Stimulated activated CD8-positive, alpha-beta memory T cell treated with anti-CD3 and anti-CD28 coated beads, Interleukin-12 subunit alpha, Interleukin-12 subunit beta, amount 100 ng/mL, for 4 hours (primary cell): ENCODE results near the gene ART3.
"Not testable (repeated sequence)": the region's sequence is repeated elsewhere in the genome, so short reads cannot be mapped to it uniquely, and the experiment has no call there.

Experiments
- DNase-seq: peaks from one replicate; pipeline ENCODE4 v3.0.0-alpha.2; 2020; ENCODE audit warnings: low read depth

Gene ART3, protein sequence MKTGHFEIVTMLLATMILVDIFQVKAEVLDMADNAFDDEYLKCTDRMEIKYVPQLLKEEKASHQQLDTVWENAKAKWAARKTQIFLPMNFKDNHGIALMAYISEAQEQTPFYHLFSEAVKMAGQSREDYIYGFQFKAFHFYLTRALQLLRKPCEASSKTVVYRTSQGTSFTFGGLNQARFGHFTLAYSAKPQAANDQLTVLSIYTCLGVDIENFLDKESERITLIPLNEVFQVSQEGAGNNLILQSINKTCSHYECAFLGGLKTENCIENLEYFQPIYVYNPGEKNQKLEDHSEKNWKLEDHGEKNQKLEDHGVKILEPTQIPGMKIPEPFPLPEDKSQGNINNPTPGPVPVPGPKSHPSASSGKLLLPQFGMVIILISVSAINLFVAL

DNA sequence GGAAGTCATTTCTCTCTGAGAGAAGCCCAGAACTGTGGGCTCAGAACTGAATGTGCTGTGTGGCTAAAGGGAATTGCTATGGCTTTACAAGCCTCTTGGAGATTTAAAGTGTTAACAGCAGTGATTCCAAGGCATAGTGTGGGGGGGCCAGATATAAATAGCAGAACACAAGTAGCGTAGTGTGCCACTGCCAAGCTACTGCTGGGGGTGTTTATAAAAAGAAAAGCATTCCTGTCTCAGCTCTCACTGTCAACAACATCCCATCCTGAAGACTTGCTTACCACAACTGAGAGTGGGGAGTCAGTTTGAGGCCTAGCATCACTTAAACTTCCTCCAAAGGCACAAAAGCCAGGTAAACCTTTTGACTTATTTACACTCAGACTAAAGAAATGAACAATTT lies at the start of gene ART3:
Gene ART3, plus strand, starts transcription at position 242 of the 400 bp plus-strand sequence. CDS start 1,181 bp downstream, outside the sequence.
- no peak for DNase-seq

DNA sequence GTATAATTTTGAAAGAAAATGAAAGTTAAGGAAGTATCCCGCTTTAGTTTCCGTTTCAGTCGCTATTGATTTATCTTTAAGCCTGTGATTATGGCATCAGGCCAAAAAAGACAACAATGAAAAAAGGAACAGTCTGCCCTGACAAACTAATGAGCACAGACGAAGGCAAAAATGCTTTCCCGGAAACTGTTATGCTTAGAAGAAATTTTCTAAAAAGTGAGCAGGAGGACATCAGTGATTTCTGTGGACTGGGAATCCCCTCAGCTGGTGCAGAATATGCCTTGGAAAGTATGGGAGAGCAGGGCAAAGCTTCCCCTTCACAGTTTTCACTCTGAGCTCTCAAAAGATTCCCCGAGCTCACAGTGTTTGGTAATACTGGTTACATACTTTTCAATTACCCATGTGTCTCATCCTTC lies 46.2 kb upstream of the ART3 start:
- no peak for DNase-seq

DNA sequence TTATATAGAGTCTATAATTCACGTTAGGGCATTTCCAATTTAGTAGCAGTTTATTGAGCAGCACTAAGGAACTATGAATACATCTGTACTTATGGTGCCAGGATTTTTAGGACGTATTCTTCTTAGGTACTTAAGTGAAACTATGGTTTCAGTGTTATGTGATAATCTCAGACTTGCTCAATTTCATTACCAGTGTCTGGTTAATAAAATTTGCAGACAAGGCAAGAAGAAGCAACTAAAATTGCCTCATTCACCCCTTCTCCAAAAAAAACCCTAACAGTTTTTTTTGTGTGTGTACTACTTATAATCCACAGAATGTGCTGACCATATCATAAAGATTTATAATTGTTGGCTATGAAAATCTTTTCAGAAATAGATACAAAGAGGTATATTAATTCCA lies 45.2 kb upstream of the ART3 start:
- no peak for DNase-seq

DNA sequence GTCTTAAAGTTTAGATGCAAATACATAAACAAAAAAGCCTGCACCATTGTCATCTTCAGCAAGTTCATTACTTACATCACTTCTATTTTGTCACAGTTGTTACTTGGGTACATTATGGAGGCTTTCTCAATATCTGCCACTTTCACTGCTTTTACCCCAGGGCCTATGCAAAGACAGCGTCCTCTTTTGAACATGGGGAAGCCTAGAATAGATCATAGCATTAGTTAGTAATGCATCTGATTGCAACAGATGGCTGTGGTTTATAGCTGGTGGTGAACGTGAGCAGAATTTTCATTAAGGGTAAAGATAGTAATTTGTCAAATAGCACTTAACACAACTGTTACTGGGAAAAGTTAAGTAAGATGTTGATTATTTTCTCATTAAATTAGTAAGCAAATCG lies 39.4 kb upstream of the ART3 start:
- DNase-seq, result no peak

DNA sequence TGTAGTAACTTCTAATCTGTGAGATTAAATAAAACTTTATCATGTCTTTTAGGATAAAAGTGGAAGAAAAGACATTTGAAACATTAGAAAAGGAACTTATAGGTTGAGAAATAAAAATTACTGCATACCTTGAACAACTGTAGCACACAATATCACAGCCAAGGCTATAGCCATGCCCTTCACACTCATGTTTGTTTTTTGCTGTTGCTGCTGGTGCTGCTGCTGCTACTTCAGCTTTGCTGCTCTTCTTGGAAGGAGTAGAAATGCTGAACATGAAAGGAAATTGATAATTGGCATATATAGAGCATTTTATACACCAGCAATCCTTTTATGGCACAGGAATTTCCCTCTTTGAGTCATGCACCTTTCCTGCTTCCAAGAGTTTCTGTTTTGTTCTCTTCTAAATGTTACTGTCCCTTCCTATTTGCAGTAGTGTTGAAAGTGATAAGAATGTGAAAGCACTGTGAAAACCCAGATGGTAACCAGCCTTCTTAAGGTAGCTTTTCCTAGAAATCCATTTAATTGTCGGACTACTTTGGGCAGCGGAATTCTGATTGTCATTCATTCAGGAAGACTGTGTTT lies 38.6 kb upstream of the ART3 start, which contains the start of gene CXCL11:
Gene CXCL11, minus strand, starts transcription at position 272 of the 582 bp plus-strand sequence. Its CDS starts 83 bp downstream, at position 189.
- DNase-seq, result no peak

DNA sequence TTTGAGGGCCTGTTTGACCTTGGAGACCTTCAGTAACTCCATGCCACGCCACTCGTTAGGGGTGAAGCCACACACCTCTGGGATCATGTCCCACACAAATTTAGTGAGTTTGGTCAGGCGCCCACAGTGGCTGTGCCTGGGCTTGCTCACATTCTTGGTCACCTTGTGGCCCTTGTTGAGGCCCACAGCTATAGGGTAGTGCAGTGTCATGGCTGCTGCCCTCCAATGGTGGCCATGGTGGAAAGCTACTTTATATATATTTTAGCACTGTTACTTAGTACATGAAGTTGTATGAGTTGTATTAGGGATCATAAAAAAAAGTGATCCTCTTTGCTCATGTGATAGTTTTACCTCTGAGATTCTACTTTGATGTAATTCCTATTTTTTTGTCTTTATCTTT lies 37.7 kb upstream of the ART3 start:
- DNase-seq, result no peak

DNA sequence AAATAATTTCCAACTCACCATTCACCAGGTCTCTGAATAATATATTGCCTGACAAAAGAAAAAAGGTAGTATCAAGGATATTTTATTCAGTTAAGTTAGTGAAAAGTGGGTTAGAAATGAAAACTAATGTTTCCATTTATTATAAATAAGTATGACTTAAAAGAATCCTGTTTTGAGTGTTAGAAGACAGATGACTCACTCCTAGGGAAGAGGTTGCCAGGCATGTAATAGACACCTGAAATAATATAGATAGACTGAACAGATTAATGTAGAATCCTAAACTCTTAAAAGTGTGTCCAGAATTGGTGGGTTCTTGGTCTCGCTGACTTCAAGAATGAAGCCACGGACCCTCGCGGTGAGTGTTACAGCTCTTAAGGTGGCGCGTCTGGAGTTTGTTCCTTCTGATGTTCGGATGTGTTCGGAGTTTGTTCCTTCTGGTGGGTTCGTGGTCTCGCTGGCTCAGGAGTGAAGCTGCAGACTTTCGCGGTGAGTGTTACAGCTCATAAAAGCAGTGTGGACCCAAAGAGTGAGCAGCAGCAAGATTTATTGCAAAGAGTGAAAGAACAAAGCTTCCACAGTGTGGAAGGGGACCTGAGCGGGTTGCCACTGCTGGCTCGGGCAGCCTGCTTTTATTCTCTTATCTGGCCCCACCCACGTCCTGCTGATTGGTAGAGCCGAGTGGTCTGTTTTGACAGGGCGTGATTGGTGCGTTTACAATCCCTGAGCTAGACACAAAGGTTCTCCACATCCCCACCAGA lies 32.1 kb upstream of the ART3 start:
- not testable (repeated sequence) for DNase-seq

DNA sequence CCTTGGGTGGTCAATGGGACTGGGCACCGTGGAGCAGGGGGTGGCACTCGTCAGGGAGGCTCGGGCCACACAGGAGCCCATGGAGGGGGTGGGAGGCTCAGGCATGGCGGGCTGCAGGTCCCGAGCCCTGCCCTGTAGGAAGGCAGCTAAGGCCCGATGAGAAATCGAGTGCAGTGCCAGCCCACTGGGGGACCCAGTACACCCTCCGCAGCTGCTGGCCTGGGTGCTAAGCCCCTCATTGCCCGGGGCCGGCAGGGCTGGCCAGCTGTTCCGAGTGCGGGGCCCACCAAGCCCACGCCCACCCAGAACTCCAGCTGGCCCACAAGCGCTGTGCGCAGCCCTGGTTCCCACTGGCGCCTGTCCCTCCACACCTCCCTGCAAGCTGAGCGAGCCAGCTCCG lies 31.2 kb upstream of the ART3 start:
- DNase-seq, result not testable (repeated sequence)

DNA sequence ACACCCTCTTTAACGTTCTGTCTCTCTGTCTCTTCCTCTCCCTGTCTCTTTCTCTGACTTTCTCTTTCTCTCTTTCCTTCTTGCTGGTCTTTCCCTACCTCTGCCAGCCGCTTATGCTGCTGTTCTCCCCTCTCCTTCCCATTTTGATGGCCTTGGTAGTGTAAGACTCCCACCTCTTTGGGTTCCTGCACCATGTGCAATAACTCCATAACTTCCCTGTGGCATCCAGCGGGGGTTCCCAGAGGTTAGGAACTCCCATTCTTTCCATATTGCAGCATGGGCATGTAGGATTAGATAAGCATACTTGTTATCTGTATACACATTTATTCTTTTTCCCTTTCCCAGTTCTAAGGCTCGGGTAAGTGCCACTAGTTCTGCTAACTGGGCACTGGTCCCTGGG lies 29.8 kb upstream of the ART3 start:
- DNase-seq, result not testable (repeated sequence)

DNA sequence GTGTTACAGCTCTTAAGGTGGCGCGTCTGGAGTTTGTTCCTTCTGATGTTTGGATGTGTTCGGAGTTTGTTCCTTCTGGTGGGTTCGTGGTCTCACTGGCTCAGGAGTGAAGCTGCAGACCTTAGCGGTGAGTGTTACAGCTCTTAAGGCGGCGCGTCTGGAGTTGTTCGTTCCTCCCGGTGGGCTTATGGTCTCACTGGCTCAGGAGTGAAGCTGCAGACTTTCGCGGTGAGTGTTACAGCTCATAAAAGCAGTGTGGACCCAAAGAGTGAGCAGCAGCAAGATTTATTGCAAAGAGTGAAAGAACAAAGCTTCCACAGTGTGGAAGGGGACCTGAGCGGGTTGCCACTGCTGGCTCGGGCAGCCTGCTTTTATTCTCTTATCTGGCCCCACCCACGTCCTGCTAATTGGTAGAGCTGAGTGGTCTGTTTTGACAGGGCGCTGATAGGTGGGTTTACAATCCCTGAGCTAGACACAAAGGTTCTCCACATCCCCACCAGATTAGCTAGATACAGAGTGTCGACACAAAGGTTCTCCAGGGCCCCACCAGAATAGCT lies 24.6 kb upstream of the ART3 start:
- DNase-seq, result not testable (repeated sequence)

DNA sequence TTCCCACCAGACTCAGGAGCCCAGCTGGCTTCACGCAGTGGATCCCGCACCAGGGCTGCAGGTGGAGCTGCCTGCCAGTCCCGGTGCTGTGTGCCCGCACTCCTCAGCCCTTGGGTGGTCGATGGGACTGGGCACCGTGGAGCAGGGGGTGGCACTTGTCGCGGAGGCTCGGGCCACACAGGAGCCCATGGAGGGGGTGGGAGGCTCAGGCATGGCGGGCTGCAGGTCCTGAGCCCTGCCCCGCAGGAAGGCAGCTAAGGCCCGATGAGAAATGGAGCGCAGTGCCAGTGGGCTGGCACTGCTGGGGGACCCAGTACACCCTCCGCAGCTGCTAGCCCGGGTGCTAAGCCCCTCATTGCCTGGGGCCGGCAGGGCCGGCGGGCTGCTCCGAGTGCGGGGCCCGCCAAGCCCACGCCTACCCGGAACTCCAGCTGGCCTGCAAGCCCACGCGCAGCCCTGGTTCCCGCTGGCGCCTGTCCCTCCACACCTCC lies 23.9 kb upstream of the ART3 start:
- DNase-seq, result not testable (repeated sequence)

DNA sequence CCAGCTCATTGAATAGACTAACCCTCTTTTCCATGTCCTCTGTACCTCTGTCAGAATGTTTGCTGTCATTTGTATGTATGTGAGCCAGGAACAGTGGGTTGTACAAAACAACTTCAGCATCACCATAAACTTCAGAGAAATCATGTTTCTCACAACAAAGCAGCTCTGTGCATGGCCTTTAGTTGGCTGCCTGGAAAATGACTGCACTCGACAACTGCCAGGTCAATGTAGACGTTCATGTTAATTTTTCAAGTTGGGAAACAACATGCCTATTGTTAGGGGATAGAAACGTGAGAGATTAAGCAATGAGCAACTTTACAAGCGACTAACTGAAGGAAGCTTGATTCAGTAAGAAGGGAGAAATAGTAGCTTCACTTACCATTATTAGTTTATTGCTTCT lies 20.8 kb upstream of the ART3 start:
- no peak for DNase-seq

DNA sequence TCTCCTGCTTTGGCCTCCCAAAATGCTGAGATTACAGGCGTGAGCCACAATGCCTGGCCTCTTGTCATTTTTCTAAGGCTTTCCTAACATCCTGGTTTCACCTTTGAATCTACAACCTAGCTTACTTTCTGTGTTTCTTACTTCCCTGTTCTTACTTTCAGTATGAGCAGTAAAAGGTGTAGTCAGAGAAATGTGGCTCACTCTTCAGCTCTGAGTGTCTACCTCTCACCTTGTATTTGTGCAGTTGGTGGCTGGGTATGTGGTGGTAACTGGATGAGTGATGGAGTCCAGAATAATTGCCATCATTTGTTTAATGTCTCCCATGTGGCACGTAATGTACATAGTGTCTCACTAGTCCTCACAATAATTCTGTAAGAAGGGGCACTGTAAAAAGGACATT lies 19.5 kb upstream of the ART3 start:
- DNase-seq, result no peak

DNA sequence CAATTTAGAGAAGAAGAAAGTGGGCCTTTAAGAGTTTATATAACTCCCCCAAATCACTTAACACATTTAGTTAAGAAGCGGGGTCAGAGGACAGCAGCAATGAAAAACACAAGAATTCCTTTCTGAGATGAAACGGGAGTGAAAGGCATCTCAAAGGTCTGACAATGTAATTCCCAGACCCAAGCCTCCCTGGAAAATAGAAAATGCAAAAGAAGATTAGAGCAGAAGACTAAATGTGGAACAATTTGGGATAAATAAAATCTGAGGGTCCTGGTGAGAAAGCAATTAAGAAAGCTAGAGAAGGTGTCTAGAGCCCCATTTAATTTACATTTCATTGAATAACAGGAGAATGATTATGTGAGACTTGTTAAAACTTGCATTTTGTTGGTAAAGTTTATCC lies 19.1 kb upstream of the ART3 start:
- no peak for DNase-seq

DNA sequence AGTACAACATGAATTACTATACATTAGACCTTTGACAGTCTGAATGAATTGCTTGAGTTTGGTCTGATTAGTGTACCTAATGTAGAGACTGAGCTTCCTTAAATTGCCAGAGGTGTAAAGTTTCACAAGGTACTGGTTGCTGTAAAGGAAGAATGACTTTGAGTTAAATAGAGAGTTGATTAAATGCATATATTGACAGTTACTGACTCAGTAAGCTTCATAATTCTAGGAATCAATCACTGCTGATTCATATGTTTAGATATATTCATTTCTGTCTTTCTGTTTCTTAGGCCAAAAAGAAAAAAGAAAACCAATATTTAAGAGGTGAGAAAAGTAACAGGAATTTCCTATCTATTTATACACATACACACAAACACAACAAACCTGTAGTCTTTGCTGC lies 16.2 kb upstream of the ART3 start:
- no peak for DNase-seq

DNA sequence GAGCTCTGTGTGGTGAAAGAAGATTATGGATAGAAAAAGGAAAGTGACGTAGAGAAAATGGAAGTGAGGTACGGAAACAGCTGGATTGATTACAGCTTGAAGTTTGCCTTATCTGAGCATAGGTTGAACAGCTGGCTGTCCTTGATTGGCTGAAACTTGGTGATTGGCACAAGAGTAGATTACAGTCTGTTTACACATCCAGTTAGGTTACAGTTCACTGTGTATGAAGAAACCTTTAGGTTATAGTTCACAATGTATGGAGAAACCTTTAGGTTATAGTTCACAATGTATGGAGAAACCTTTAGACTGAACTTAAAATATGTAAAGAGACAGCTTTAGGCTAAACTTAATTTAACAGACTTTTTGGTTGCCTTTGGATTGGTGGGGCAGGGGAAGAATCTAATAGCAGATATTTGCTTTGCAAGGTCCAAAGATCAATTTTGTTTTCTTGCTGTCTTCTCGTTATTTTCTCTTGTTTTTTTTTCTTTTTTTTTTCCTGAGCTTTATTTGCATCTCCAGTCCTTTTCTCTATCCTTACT lies 15.6 kb upstream of the ART3 start:
- DNase-seq, result no peak

DNA sequence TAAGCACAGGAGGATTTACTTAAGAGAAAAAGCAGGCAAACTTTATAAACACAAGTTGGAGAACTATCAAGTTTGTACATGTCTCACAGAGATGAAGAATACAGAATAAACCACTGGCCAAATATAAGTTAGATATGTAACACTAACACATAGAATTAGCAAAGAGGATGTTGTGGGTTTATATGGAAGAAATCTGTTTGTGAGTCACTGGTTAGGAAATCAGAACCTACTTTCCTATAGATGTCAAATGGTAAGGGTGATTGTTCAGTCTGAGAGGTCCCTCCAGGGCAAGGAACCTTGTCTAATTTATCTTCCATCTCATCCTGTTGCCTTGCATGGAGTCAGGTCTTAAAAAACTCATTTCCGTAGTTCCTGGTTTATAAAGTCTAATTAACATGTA lies 14.8 kb upstream of the ART3 start:
- no peak for DNase-seq

DNA sequence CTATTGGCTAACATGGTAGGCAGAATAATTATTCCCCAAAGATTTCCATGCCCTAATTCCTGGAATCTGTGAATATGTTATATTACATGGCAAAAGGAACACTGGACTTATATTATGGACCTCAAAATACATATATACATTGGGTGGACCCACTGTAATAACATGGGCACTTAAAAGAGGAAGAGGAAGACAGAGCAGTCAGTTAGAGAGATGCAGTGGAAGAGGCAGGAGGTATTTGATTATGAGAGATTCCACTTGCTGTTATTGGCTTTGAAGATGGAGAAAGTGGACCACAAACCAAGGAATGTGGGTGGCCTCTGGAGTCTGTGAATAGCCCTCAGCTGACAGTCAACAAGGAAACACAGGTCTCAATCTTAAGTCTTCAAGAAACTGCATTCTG lies 14.0 kb upstream of the ART3 start:
- DNase-seq, result no peak

DNA sequence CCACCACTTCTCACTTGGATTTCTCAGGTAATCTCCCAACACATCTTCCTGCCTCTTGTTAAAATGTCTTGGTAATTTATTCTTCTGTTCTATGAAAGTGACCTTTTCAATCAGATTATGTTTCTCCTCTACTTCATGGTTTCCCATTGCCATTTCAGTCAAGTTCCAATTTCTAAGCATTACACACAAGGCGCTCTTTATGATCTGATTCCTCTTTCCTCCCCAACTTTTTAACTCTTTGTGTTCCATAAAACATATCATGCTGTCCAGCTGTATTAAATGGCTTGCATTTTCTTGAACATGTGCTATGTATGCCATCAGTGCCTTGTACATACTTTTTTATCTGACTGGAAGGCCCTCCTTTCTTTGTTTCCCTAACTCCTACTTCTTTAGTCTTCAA lies 13.1 kb upstream of the ART3 start:
- DNase-seq, result no peak

DNA sequence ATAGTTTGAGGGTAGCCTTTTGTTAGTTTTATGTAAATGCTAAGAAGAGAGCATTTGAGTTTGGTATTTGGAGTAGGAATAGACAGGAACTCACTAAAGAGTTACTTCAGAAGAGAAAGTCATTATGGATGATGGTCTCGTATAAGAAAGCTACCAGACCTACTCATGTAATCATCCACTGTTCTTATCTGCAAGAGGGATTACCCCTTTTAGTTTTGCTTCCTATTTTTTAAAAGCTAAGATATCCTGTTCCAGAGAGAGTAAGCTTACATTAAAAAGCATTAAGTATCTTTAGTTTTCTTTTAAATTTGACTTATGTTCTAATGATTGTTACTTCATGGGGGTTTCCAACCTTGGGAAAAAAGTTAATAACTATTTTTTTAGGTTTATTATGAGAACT lies 12.5 kb upstream of the ART3 start:
- DNase-seq, result no peak

DNA sequence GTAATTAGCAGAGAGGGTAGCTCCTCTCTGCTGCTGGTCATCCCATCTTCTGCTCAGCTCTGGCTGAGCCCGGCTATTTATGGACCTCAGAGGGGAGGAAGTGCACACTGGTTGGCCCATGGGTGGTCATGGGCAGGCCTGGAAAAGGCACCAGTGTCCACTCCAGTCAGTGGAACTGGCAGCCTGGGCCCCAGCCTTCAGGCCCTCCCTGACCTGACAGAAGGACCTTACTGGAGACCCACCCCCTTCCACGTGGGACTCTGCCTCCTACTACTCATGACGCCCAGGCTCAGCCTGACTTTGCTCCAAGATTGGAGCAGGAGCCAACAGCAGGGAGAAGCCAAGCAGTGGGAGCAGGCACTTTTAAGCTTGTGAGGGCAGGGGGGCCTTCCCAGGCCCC lies 8.0 kb upstream of the ART3 start:
- DNase-seq, result no peak

DNA sequence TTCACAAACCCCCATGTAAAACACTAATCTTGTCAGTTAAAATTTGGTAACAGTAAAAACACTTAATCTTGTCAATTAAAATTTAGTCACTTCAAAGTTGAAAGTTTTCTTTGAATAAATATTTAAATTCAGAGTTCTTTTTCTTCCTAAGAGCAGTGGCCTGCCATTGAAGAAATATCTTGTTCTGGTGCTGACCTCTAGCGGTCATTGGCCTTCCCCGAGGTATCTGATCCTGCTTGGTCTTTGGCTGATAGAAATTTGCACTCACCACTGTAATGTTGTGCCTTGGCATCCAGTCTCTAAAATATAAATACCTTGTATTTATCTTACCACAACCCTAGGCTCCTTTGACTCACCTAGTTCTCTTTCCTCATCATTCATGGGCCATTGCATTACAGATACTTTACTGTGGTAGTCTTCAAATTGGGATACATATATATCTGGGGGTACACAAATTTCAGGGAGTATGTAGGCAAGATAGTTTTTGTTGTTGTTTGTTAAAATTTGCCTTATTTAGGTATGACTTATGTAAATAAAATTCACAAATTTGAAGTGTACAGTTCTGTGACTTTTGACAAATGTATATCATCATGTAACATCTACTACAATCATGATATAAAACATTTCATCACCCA lies 6.7 kb upstream of the ART3 start:
- peak; percentile 16 for DNase-seq
